ENCODE data around the gene XKRX. TPM values are rescaled to one million over a fixed set of nuclear protein-coding genes. Genes with fewer than 3 reads are reported as not detected.

Gene XKRX
- total RNA-seq, 4 donors from 2014 or later, result 0.12 to 0.28 TPM; not detected in 2

GRCh38 chrX:100904433-100904832, 24.3 kb downstream of the XKRX start:
- no peak for TF ChIP-seq CTCF (IDR thresholded peaks at IDR 0.05)
- DNase-seq (ENCODE audit: low spot score), result no peak

GRCh38 chrX:100895365-100896075, 33.2 kb downstream of the XKRX start:
- ATAC-seq (ENCODE audit: low FRiP score), result no peak
- DNase-seq (ENCODE audit: low spot score), result no peak
- no peak for TF ChIP-seq CTCF (IDR thresholded peaks at IDR 0.05)

More at GRCh38 chrX:100904433-100904832, 24.3 kb downstream of the XKRX start:
- no peak for ATAC-seq (ENCODE audit: low FRiP score)

- no peak for TF ChIP-seq CTCF (IDR thresholded peaks at IDR 0.05)
- ATAC-seq (ENCODE audit: low FRiP score) (no peak), DNase-seq (ENCODE audit: low spot score) (no peak)
Measured at GRCh38 chrX:100883654-100884053, 45.1 kb downstream of the XKRX start.

GRCh38 chrX:100880368-100880767, 48.3 kb downstream of the XKRX start:
- DNase-seq (ENCODE audit: low spot score) (no peak), ATAC-seq (ENCODE audit: low FRiP score) (no peak)
- no peak for TF ChIP-seq CTCF (IDR thresholded peaks at IDR 0.05)

- no peak for DNase-seq (ENCODE audit: low spot score)
- TF ChIP-seq CTCF (IDR thresholded peaks at IDR 0.05), result no peak
Measured at GRCh38 chrX:100874325-100874724, 54.4 kb downstream of the XKRX start, which contains the start of gene NOX1. Gene NOX1 (minus strand): TSS chrX:100874359. CDS start chrX:100874139, 220 bp downstream.

GRCh38 chrX:100871594-100872560, 56.8 kb downstream of the XKRX start:
- ATAC-seq (ENCODE audit: low FRiP score) (no peak), DNase-seq (ENCODE audit: low spot score) (no peak)
- TF ChIP-seq CTCF (IDR thresholded peaks at IDR 0.05), result no peak

More at GRCh38 chrX:100874325-100874724, 54.4 kb downstream of the XKRX start, which contains the start of gene NOX1:
- ATAC-seq (ENCODE audit: low FRiP score), result no peak

Data from omental fat pad (tissue), 4 donors.